ENCODE data around the gene LCN2. TPM values are rescaled to one million over a fixed set of nuclear protein-coding genes. Genes with fewer than 3 reads are reported as not detected.

Gene LCN2
- total and polyA plus RNA-seq, 12 donors = 0.33 to 48.2 (median 1.2) TPM; not detected in 3

DNA sequence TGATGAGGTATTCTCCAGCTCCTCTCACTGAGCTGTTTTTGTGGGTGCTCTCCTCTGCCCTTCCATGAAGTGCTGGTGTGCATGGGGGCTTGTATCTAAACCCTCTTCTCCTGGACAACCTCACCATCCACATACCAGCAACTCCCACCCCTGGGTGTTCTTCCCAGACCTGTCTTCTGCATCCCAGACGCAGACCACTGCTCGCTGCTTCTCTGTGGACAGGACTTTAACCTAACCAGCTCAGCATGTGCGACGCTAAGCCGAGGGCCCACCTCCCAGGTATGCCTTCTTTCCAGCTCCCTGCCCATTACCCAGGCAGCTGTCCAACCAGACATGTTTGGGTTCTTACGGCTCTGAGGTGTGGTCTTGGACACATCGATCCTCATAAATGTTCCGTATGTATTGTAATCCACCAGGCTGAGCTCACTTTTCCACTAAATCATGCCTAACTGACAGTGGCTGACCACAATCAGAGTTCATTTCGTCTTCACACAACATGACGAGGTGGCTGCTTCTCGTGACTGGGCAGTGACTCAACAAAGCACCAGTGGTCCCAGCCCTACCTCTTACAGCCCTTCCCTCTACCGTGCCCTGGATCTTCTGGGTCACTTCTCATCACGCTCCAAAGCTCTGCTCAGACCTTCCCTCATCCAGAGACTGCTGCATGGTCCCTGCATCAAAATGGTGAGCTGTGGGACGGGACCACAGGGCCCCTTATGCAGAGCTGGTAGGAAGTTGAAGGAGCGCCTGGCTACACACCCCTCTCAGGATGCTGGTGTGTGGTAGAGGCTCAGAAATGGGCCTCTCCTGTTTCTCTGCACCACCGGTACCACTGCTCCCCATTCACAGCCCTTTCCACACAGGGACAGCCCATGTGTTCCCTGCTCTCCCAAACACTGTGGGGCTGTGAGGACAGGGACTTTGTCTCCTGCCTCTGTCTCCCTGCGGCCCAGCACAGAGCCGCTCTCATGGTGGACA is 12.1 kb upstream of the LCN2 start:
- WGBS, 4 donors = 90 to 93% (median 92%) methylated on average over 17 to 18 of the region's 18 CpGs
- Histone ChIP-seq H3K4me3 (no peak overlapping the region), H3K27me3 (no peaks in the 10 kb centered on the region), H3K36me3 (replicated peaks in 1 of 2) (no peaks in the 10 kb centered on the region), H3K27ac (no peak overlapping the region), H3K4me1 (replicated peaks in 1 of 2) (no peaks in the 10 kb centered on the region), H3K9me3 (replicated peaks in 1 of 3) (no peaks in the 10 kb centered on the region)
- intact Hi-C loops (cut with DNase I) = no loop called here
- no peak for TF ChIP-seq POLR2A (IDR thresholded peaks at IDR 0.05)
- no peak for TF ChIP-seq CTCF (IDR thresholded peaks at IDR 0.05)
- DNase-seq = no peak

DNA sequence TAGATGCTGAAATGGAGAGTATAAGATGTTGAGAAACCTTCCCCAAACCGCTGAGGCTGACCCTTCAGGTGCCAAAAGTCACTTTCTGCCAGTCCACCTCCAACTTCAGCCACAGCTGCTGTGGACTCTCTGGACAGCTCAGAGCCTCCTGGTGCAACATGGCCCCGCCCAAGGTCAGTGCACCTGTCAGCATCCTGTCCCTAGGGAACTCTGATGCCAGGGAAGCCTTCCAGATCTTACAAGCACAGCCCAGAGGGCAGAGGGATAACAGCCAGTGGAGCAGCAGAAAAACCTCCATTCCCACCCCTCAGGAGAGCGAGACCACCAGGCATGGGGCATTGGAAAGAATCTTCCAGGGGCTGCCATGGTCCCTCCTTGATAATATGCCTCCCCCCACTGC is 11.3 kb upstream of the LCN2 start:
- no peak overlapping the region for H3K27ac ChIP-seq
- WGBS, 4 donors = 80 to 86% (median 84%) methylated on average over 1 to 3 of the region's 3 CpGs
- TF ChIP-seq POLR2A (IDR thresholded peaks at IDR 0.05) (no peak), CTCF (IDR thresholded peaks at IDR 0.05) (no peak)
- H3K4me3 ChIP-seq = no peak overlapping the region
- H3K9me3 ChIP-seq (replicated peaks in 1 of 3) = no peaks in the 10 kb centered on the region
- intact Hi-C loops (cut with DNase I) = no loop called here
- no peak for DNase-seq
- H3K4me1 ChIP-seq (replicated peaks in 1 of 2) = no peaks in the 10 kb centered on the region
- no peaks in the 10 kb centered on the region for H3K36me3 ChIP-seq (replicated peaks in 1 of 2)
- H3K27me3 ChIP-seq = no peaks in the 10 kb centered on the region

GRCh38 chr9:128139621-128140020 is 9.6 kb upstream of the LCN2 start:
- H3K9me3 ChIP-seq (replicated peaks in 1 of 3) = no peaks in the 10 kb centered on the region
- no peaks in the 10 kb centered on the region for H3K4me1 ChIP-seq (replicated peaks in 1 of 2)
- no peaks in the 10 kb centered on the region for H3K27me3 ChIP-seq
- DNase-seq = no peak
- WGBS, 4 donors = 75 to 92% (median 86%) methylated on average over 3 to 9 of the region's 16 CpGs
- H3K4me3 ChIP-seq = no peak overlapping the region
- no peak overlapping the region for H3K27ac ChIP-seq
- H3K36me3 ChIP-seq (replicated peaks in 1 of 2) = no peaks in the 10 kb centered on the region
- TF ChIP-seq CTCF (IDR thresholded peaks at IDR 0.05) = no peak
- no peak for TF ChIP-seq POLR2A (IDR thresholded peaks at IDR 0.05)
- intact Hi-C loops (cut with DNase I) = no loop called here

DNA sequence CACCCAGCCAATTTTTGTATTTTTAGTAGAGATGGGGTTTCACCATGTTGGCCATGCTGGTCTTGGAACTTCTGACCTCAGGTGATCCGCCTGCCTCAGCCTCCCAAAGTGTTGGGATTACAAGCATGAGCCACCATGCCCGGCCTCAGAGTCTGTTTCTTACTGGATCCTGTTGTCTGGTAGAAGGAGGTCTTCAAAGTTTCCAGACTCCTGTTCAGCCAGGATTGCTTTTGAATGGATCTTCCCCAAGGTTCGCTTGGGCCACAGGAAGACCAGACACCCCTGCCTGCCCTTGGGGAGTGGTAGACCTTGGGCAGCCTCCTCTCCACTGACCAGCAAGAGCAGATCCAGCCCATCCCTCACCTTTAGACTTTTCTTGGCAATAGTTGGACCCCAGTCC is 7.6 kb upstream of the LCN2 start:
- Histone ChIP-seq H3K36me3 (replicated peaks in 1 of 2) (no peaks in the 10 kb centered on the region), H3K27me3 (no peaks in the 10 kb centered on the region), H3K4me1 (replicated peaks in 1 of 2) (no peaks in the 10 kb centered on the region), H3K9me3 (replicated peaks in 1 of 3) (no peaks in the 10 kb centered on the region), H3K4me3 (no peak overlapping the region), H3K27ac (no peak overlapping the region)
- intact Hi-C loops (cut with DNase I) = no loop called here
- DNase-seq = no peak
- 91 to 100% (median 98%) methylated on average over 3 of the region's 3 CpGs for WGBS, 4 donors
- TF ChIP-seq CTCF (IDR thresholded peaks at IDR 0.05) (no peak), POLR2A (IDR thresholded peaks at IDR 0.05) (no peak)

All from adrenal gland (tissue), 12 donors.